Stimulated activated CD8-positive, alpha-beta memory T cell treated with anti-CD3 and anti-CD28 coated beads, Interleukin-4, amount 100 ng/mL, for 48 hours (primary cell): Measurements from ENCODE around the gene OR3A2.
"Not testable (repeated sequence)": the region's sequence is repeated elsewhere in the genome, so short reads cannot be mapped to it uniquely, and the experiment has no call there.

ENCODE experiments used
- DNase-seq: peaks from one replicate; pipeline ENCODE4 v3.0.0-alpha.2; 2020

The OR3A2 gene

GRCh38 chr17:3385869-3386816 is at the start of gene OR3A2:
Gene OR3A2, minus strand, starts transcription at chr17:3386308.
- peak; percentile 31 for DNase-seq

DNA sequence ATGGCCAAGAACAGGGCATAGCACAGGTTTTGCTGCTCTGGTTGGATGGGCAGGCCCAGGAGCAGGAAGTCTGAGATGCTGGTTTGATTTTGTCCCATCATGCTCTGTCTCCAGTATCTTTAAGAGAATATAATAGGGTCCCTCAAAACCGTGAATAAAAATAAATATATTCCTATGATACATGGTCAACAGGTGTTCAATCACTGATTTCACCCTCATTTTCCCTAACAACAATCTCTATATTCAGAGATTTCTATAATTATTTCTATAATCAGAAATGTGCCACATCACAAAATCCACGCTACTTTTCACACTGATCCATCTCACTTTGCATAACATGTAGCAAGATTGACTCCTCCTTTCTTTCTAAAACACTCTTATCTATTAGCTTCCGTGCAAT is 47.6 kb upstream of the OR3A2 start, which contains the start of gene OR1E2:
Gene OR1E2, minus strand, starts transcription at position 101 of the 400 bp plus-strand sequence. Its CDS starts 0 bp downstream, at position 101.
- DNase-seq = no peak

- peak; percentile 36 for DNase-seq
Observed at GRCh38 chr17:3433215-3433614, 47.1 kb upstream of the OR3A2 start.

- no peak for DNase-seq
Observed at GRCh38 chr17:3418222-3418621, 32.1 kb upstream of the OR3A2 start.

DNA sequence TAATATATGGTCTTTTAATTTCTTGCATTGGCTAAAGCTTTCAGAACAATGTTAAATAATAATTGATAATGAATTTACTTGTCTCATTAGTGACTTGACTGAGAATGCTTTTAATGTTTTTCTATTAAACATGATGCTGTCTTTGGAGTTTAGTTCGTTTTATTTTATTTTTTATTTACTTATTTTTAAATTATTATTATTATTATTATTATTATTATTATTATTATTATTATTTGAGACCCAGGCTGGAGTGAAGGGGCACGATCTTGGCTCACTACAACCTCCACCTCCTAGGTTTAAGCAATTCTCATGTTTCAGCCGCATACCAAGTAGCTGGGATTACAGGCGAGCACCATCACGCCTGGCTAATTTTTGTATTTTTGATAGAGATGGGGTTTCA is 29.5 kb upstream of the OR3A2 start:
- no peak for DNase-seq

DNA sequence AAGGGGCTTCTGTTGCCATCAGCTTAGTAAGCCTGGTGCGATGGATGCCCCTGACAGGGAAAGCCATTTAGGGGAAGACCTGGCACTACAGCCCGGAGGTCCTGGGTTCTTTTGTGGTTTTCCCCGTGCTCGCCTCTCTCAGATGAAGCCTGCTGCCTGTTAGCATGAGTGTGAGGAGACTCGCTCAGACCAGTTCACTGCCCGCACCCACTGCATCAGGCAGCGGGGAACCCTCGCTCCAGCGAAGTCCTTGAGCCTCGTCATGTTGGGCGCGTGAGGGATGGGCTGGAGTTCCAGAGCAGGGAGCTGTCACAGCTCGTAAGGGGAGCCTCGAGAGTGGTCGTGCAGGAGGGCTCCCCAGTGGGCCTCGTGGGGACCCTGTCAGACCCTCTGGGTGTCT is 26.1 kb upstream of the OR3A2 start:
- DNase-seq = not testable (repeated sequence)

- DNase-seq = no peak
Observed at GRCh38 chr17:3411070-3411469, 25.0 kb upstream of the OR3A2 start, which contains the start of gene OR3A3. Gene OR3A3, plus strand, starts transcription at chr17:3411370.

DNA sequence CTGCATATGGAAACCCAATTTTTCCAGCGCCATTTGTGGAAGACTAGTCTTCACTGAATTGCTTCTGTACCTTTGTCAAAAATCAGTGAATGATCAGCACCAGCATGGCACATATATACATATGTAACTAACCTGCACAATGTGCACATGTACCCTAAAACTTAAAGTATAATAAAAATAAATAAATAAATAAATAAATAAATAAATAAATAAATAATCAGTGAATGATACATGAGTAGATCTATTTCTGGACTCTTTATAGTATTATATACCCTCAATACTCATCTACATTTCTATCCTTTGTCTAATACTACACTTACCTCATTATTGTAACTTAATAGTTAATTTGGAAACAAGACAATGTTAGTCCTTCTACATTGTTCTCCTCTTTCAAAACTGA is 17.7 kb upstream of the OR3A2 start:
- DNase-seq = not testable (repeated sequence)

DNA sequence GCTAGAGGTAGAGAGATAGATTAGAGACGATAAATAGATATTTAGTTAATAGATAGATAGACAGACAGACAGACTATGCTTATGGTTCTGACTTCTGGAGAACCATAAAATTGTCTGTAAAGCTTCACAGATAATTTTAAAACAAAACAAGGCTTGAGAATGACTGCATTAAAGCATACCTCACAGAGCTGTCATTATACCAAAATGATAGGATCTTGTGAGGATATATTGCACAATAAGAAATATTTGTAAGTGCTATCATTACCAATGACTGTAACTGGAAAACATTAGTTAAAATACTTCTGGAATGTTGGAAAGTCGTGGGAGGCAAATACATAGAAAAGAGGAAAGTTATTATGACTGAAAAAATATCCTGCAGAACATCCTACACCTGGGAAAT is 15.7 kb upstream of the OR3A2 start:
- DNase-seq = no peak

- no peak for DNase-seq
Observed at GRCh38 chr17:3400055-3400454, 13.9 kb upstream of the OR3A2 start.

DNA sequence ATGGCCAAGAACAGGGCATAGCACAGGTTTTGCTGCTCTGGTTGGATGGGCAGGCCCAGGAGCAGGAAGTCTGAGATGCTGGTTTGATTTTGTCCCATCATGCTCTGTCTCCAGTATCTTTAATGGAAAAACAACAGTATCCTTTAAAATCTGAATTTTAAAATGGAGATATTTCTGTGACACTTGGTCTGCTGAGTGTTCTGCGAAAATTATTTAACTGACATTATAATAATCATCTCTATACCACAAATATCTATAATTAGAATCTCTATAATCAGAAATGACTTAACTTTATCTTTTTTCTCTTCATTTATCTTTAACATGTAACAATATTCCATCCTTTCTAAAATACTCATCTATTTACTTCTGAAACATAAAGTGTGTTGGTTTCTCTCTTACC is 12.2 kb upstream of the OR3A2 start, which contains the start of gene OR1E1:
Gene OR1E1, minus strand, starts transcription at position 101 of the 400 bp plus-strand sequence. Its CDS starts 0 bp downstream, at position 101.
- no peak for DNase-seq

GRCh38 chr17:3397801-3398200 is 11.7 kb upstream of the OR3A2 start:
- peak; percentile 39 for DNase-seq

GRCh38 chr17:3389791-3390190 is 3.7 kb upstream of the OR3A2 start:
- DNase-seq = no peak

- no peak for DNase-seq
Observed at GRCh38 chr17:3381957-3382356, 4.2 kb downstream of the OR3A2 start.

- DNase-seq = no peak
Observed at GRCh38 chr17:3378321-3378720, 7.8 kb downstream of the OR3A2 start.

DNA sequence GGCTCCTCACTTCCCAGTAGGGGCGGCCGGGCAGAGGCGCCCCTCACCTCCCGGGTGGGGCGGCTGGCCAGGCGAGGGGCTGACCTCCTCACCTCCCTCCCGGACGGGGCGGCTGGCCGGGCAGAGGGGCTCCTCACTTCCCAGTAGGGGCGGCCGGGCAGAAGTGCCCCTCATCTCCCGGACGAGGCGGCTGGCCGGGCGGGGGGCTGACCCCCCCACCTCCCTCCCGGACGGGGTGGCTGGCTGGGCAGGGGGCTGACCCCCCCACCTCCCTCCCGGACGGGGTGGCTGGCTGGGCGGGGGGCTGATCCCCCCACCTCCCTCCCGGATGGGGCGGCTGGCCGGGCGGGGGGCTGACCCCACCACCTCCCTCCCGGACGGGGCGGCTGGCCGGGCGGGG is 14.9 kb downstream of the OR3A2 start:
- DNase-seq = not testable (repeated sequence)

- DNase-seq = not testable (repeated sequence)
Observed at GRCh38 chr17:3342782-3343181, 43.3 kb downstream of the OR3A2 start.

- DNase-seq = no peak
Observed at GRCh38 chr17:3335876-3336275, 50.2 kb downstream of the OR3A2 start.

DNA sequence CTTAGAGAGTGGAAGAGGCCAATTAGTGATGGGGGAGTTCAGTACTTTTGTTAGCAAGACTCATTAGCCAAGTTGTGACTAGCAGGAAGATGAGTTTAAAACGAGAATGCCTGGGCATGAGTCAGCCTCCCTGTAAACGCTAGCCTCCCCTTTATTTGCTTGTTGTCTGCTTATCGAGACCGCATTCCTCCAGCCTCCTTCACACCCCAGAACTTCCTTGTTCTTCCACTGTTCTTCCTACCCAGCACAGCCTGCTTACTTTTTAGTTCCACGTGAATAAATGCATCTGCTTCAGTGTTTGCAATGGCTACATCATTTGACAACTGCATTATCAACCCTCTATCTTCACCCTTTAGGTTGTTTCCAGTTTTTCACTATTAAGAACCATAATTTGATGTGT is 67.8 kb downstream of the OR3A2 start:
- no peak for DNase-seq

- DNase-seq = no peak
Observed at GRCh38 chr17:3316836-3317235, 69.3 kb downstream of the OR3A2 start.

DNA sequence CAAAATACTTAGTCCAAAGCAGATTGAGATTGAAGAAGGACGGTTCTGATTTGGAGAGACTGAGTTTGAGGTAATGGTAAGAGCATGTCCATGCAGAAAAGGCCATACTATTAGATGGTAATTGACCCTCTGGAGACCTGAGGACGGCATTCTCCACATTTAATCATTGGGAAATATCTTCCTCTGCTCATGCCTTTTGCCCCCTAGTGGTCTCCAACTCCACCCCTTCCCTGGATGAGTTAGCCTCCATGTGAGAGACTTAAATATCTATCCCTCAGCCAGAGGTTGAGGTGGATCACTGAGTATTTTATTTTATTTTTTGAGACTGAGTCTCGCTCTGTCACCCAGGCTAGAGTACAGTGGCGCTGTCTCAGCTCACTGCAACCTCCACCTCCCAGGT is 77.5 kb downstream of the OR3A2 start:
- DNase-seq = no peak

DNA sequence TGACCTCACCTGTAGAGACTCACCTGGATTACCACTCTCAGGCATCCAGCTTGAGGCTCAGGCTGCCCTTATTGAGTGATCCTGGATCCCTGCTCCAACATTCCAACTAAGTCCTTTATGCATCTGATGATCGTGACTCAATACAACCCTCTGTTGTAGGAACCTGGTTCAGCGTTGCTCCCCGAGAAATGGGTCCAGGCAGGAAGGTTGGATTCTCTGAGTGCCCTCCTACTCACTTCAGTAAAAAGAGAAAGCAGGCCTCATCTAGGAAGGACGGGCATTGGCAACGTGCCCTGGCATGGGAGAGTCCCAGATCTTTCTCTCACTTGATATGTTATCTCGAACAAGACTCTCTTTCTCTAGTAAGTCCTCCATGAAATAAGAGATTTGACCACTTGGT is 87.8 kb downstream of the OR3A2 start, which contains the start of gene OR3A1:
Gene OR3A1, minus strand, starts transcription at position 101 of the 400 bp plus-strand sequence. CDS start 5,778 bp downstream, outside the sequence.
- no peak for DNase-seq

DNA sequence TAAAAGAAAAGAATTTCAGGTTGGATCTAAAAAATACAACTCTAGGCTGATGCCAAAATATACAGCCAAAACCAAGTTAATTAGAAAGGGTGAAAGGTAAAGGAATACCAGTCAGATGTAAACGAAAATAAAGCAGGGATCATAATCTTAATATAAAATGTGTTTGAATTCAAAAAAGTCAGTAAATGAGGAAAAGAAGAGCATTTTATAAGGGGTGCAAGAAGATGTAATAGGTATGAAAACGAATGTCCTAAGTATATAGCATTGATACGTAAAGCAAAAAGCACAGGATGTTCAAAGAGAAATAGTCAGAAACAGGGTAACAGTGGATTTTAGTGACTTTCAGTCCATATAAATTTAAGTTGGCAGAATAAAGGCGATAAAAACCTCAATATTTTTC is 90.5 kb downstream of the OR3A2 start:
- no peak for DNase-seq

GRCh38 chr17:3293548-3293947 is 92.6 kb downstream of the OR3A2 start:
- not testable (repeated sequence) for DNase-seq
